Stimulated activated memory B cell treated with anti-CD40 and anti-IgM and Interleukin-4, amounts not matched to agents 10 μg/mL and 1 μg/mL and 100 μg/mL, for 72 hours (primary cell): Measurements from ENCODE around the gene HP1BP3.
A peak's percentile ranks its signal among the peaks of the same experiment; 100 is the strongest.

Source experiments
- ATAC-seq: fragments of 150-1000 bp; cut with Tn5 transposase; 2 replicates; pipeline ENCODE4 v1.10.0; 2021
- H3K27ac Mint-ChIP-seq: one replicate; pipeline ENCODE4 v1.8.0; 2022; ENCODE audit warnings: mild to moderate bottlenecking, mixed read lengths
- H3K27me3 Mint-ChIP-seq: one replicate; pipeline ENCODE4 v1.8.0; 2022; ENCODE audit warnings: mixed read lengths
- H3K36me3 Mint-ChIP-seq: one replicate; pipeline ENCODE4 v1.8.0; 2022; ENCODE audit warnings: mixed read lengths
- H3K4me1 Mint-ChIP-seq: one replicate; pipeline ENCODE4 v1.8.0; 2022; ENCODE audit warnings: mixed read lengths
- H3K4me3 Mint-ChIP-seq: one replicate; pipeline ENCODE4 v1.8.0; 2022; ENCODE audit warnings: mild to moderate bottlenecking, moderate library complexity, mixed read lengths
- H3K9me3 Mint-ChIP-seq: one replicate; pipeline ENCODE4 v1.8.0; 2022; ENCODE audit warnings: mixed read lengths

HP1BP3 gene

GRCh38 chr1:20735581-20736111 is 51.5 kb downstream of the HP1BP3 start:
- no peak for ATAC-seq
- H3K36me3 Mint-ChIP-seq, result peaks cover 10% of the 10 kb centered on the region
- no peak overlapping the region for H3K27ac Mint-ChIP-seq
- peaks cover 25% of the 10 kb centered on the region for H3K4me1 Mint-ChIP-seq
- H3K4me3 Mint-ChIP-seq, result no peak overlapping the region
- peaks cover 13% of the 10 kb centered on the region for H3K27me3 Mint-ChIP-seq
- no peaks in the 10 kb centered on the region for H3K9me3 Mint-ChIP-seq

- Mint-ChIP-seq H3K9me3 (no peaks in the 10 kb centered on the region), H3K4me1 (peaks cover 35% of the 10 kb centered on the region), H3K4me3 (peak overlapping the region; percentile 90), H3K36me3 (peaks cover 10% of the 10 kb centered on the region), H3K27me3 (peaks cover 35% of the 10 kb centered on the region), H3K27ac (peak overlapping the region; percentile 83)
- no peak for ATAC-seq
Measured at GRCh38 chr1:20733360-20733975, 53.6 kb downstream of the HP1BP3 start.

GRCh38 chr1:20732588-20733359 is 54.3 kb downstream of the HP1BP3 start, which contains the start of gene SH2D5:
Gene SH2D5, minus strand, starts transcription at chr1:20732703. Its CDS starts 4,659 bp downstream, at chr1:20728044.
- peak; percentile 82 for ATAC-seq
- peak within 1 kb of the TSS; percentile 90 for H3K4me3 Mint-ChIP-seq
- peaks cover 38% of the 10 kb centered on the region for H3K27me3 Mint-ChIP-seq
- H3K4me1 Mint-ChIP-seq, result peaks cover 35% of the 10 kb centered on the region
- peak within 1 kb of the TSS; percentile 83 for H3K27ac Mint-ChIP-seq
- peaks cover 10% of the 10 kb centered on the region for H3K36me3 Mint-ChIP-seq
- no peaks in the 10 kb centered on the region for H3K9me3 Mint-ChIP-seq

- Mint-ChIP-seq H3K27me3 (peaks cover 38% of the 10 kb centered on the region), H3K9me3 (no peaks in the 10 kb centered on the region), H3K4me1 (peaks cover 35% of the 10 kb centered on the region), H3K27ac (peak overlapping the region; percentile 83), H3K4me3 (peak overlapping the region; percentile 90), H3K36me3 (peaks cover 10% of the 10 kb centered on the region)
- ATAC-seq, result peak; percentile 76
Measured at GRCh38 chr1:20732071-20732587, 55.0 kb downstream of the HP1BP3 start.

GRCh38 chr1:20731057-20731991 is 55.8 kb downstream of the HP1BP3 start:
- Mint-ChIP-seq H3K4me1 (peaks cover 35% of the 10 kb centered on the region), H3K27ac (peak overlapping the region; percentile 44), H3K9me3 (no peaks in the 10 kb centered on the region), H3K27me3 (peaks cover 38% of the 10 kb centered on the region), H3K36me3 (peaks cover 6% of the 10 kb centered on the region), H3K4me3 (peak overlapping the region; percentile 80)
- peak; percentile 34 for ATAC-seq

GRCh38 chr1:20730690-20731056 is 56.4 kb downstream of the HP1BP3 start:
- no peak for ATAC-seq
- Mint-ChIP-seq H3K4me3 (peak overlapping the region; percentile 80), H3K27me3 (peaks cover 38% of the 10 kb centered on the region), H3K4me1 (peaks cover 35% of the 10 kb centered on the region), H3K27ac (no peak overlapping the region), H3K36me3 (no peaks in the 10 kb centered on the region), H3K9me3 (no peaks in the 10 kb centered on the region)

- H3K36me3 Mint-ChIP-seq, result no peaks in the 10 kb centered on the region
- peaks cover 35% of the 10 kb centered on the region for H3K4me1 Mint-ChIP-seq
- H3K27ac Mint-ChIP-seq, result no peak overlapping the region
- ATAC-seq, result no peak
- peaks cover 38% of the 10 kb centered on the region for H3K27me3 Mint-ChIP-seq
- no peaks in the 10 kb centered on the region for H3K9me3 Mint-ChIP-seq
- no peak overlapping the region for H3K4me3 Mint-ChIP-seq
Measured at GRCh38 chr1:20729990-20730689, 57.0 kb downstream of the HP1BP3 start.

- Mint-ChIP-seq H3K9me3 (no peaks in the 10 kb centered on the region), H3K27ac (no peak overlapping the region), H3K4me1 (peaks cover 35% of the 10 kb centered on the region), H3K36me3 (no peaks in the 10 kb centered on the region), H3K27me3 (peaks cover 38% of the 10 kb centered on the region), H3K4me3 (no peak overlapping the region)
- no peak for ATAC-seq
Measured at GRCh38 chr1:20729155-20729931, 57.8 kb downstream of the HP1BP3 start.

- ATAC-seq, result no peak
- Mint-ChIP-seq H3K36me3 (no peaks in the 10 kb centered on the region), H3K4me1 (peaks cover 34% of the 10 kb centered on the region), H3K9me3 (no peaks in the 10 kb centered on the region), H3K27me3 (peaks cover 38% of the 10 kb centered on the region), H3K27ac (no peak overlapping the region), H3K4me3 (no peak overlapping the region)
Measured at GRCh38 chr1:20728371-20729154, 58.5 kb downstream of the HP1BP3 start.

GRCh38 chr1:20727746-20728316 is 59.3 kb downstream of the HP1BP3 start:
- no peak overlapping the region for H3K4me3 Mint-ChIP-seq

GRCh38 chr1:20726932-20727745 is 60.0 kb downstream of the HP1BP3 start:
- Mint-ChIP-seq H3K4me3 (no peak overlapping the region), H3K27ac (no peak overlapping the region), H3K27me3 (peaks cover 37% of the 10 kb centered on the region), H3K9me3 (no peaks in the 10 kb centered on the region), H3K4me1 (peaks cover 20% of the 10 kb centered on the region), H3K36me3 (no peaks in the 10 kb centered on the region)
- no peak for ATAC-seq

More at GRCh38 chr1:20727746-20728316, 59.3 kb downstream of the HP1BP3 start:
- no peak overlapping the region for H3K27ac Mint-ChIP-seq
- ATAC-seq, result no peak
- no peaks in the 10 kb centered on the region for H3K9me3 Mint-ChIP-seq
- H3K4me1 Mint-ChIP-seq, result peaks cover 27% of the 10 kb centered on the region
- H3K36me3 Mint-ChIP-seq, result no peaks in the 10 kb centered on the region
- peaks cover 38% of the 10 kb centered on the region for H3K27me3 Mint-ChIP-seq
